ENCODE measurements around the gene PRDM8.
"Not testable (repeated sequence)": the region's sequence is repeated elsewhere in the genome, so short reads cannot be mapped to it uniquely, and the experiment has no call there.

Gene PRDM8

DNA sequence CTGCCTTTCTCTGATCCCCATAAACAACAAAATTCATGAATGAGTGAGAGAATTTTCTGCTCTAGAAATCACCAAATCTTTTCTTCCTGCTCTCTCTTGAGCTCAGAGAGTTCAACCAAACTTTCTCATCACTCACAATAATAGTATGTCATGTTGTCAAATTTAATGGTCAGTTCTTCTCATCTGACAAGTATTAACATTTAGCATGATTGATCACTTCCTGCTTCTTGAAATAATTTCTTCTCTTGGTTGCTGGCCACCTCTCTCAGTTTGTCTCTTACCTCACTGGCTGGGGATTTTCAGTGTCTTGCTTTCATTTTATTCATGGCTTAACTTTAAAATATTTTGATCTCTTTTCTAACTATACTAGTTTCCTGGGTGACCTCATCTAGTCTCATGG lies 43.7 kb downstream of the PRDM8 start:
- H3K4me1 ChIP-seq (ENCODE audit: insufficient read depth, insufficient read length) = no peaks in the 10 kb centered on the region
- DNase-seq (ENCODE audit: low read depth, low spot score) = no peak
- no peak overlapping the region for H3K4me3 ChIP-seq (ENCODE audit: insufficient read length, low read depth)
- no peak overlapping the region for H3K9ac ChIP-seq (ENCODE audit: insufficient read length, low read depth)
- H3K27me3 ChIP-seq (ENCODE audit: insufficient read depth, insufficient read length) = no peaks in the 10 kb centered on the region
- H3K36me3 ChIP-seq (ENCODE audit: insufficient read depth, insufficient read length, low read length) = no peaks in the 10 kb centered on the region
- TF ChIP-seq SUZ12 (IDR thresholded peaks at IDR 0.05; ENCODE audit: extremely low read depth, insufficient read depth, insufficient read length) (no peak), YY1 (IDR thresholded peaks at IDR 0.05; ENCODE audit: insufficient read depth, insufficient read length) (no peak), ZNF274 (IDR thresholded peaks at IDR 0.05; ENCODE audit: low read depth, low read length) (no peak)
- no peaks in the 10 kb centered on the region for H3K9me3 ChIP-seq (ENCODE audit: insufficient read depth, low read length)

GRCh38 chr4:80243274-80244018 lies 46.1 kb downstream of the PRDM8 start:
- Histone ChIP-seq H3K4me3 (ENCODE audit: insufficient read length, low read depth) (no peak overlapping the region), H3K4me1 (ENCODE audit: insufficient read depth, insufficient read length) (no peaks in the 10 kb centered on the region), H3K9ac (ENCODE audit: insufficient read length, low read depth) (no peak overlapping the region), H3K36me3 (ENCODE audit: insufficient read depth, insufficient read length, low read length) (no peaks in the 10 kb centered on the region), H3K9me3 (ENCODE audit: insufficient read depth, low read length) (no peaks in the 10 kb centered on the region), H3K27me3 (ENCODE audit: insufficient read depth, insufficient read length) (no peaks in the 10 kb centered on the region)
- TF ChIP-seq SUZ12 (IDR thresholded peaks at IDR 0.05; ENCODE audit: extremely low read depth, insufficient read depth, insufficient read length) = no peak
- DNase-seq (ENCODE audit: low read depth, low spot score) = no peak

DNA sequence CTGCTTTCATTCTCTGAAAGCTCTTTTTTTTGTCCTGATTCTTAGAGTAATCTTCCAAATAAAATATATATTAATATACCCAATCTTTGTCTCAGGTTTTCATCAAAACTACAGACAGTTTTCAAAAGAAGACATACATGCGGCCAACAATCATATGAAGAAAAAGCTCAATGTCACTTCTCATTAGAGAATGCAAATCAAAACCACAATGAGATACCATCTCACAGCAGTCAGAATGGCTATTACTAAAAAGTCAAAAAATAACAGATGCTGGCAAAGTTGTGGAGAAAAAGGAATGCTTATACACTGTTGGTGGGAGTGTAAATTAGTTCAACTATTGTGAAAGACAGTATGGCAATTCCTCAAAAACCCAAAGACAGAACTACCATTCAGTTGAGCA lies 50.2 kb downstream of the PRDM8 start:
- H3K9ac ChIP-seq (ENCODE audit: insufficient read length, low read depth); H3K4me3 ChIP-seq (ENCODE audit: insufficient read length, low read depth); DNase-seq (ENCODE audit: low read depth, low spot score); H3K4me1 ChIP-seq (ENCODE audit: insufficient read depth, insufficient read length); H3K36me3 ChIP-seq (ENCODE audit: insufficient read depth, insufficient read length, low read length); H3K9me3 ChIP-seq (ENCODE audit: insufficient read depth, low read length); H3K27me3 ChIP-seq (ENCODE audit: insufficient read depth, insufficient read length): not testable (repeated sequence)

- no peaks in the 10 kb centered on the region for H3K36me3 ChIP-seq (ENCODE audit: insufficient read depth, insufficient read length, low read length)
- no peak for DNase-seq (ENCODE audit: low read depth, low spot score)
- TF ChIP-seq SUZ12 (IDR thresholded peaks at IDR 0.05; ENCODE audit: extremely low read depth, insufficient read depth, insufficient read length) (no peak), YY1 (IDR thresholded peaks at IDR 0.05; ENCODE audit: insufficient read depth, insufficient read length) (no peak), ZNF274 (IDR thresholded peaks at IDR 0.05; ENCODE audit: low read depth, low read length) (no peak)
- H3K27me3 ChIP-seq (ENCODE audit: insufficient read depth, insufficient read length) = no peaks in the 10 kb centered on the region
- H3K4me3 ChIP-seq (ENCODE audit: insufficient read length, low read depth) = no peak overlapping the region
- H3K4me1 ChIP-seq (ENCODE audit: insufficient read depth, insufficient read length) = no peaks in the 10 kb centered on the region
- no peaks in the 10 kb centered on the region for H3K9me3 ChIP-seq (ENCODE audit: insufficient read depth, low read length)
- no peak overlapping the region for H3K9ac ChIP-seq (ENCODE audit: insufficient read length, low read depth)
These were observed 51.8 kb downstream of the PRDM8 start for GRCh38 chr4:80249144-80249543.

DNA sequence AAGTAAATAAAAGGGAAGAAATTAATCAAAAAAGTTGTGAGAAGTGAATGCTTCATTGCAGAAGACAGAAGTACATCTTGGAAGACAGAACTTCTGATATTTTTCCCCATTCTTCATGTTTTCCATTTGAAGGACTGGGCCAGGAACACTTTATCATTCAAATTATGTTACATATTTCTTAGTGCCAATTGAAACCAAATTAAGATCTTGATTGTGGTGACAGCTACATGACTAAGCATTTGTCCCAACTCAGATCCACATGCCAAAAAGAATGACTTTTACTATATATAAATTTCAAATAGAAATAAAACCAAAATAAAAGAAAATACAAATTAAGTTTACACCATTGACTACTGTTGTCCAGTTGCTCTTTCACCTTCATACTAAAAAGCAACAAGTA lies 55.1 kb downstream of the PRDM8 start:
- H3K4me3 ChIP-seq (ENCODE audit: insufficient read length, low read depth) = no peak overlapping the region
- H3K9ac ChIP-seq (ENCODE audit: insufficient read length, low read depth) = no peak overlapping the region
- H3K27me3 ChIP-seq (ENCODE audit: insufficient read depth, insufficient read length) = no peaks in the 10 kb centered on the region
- no peak for DNase-seq (ENCODE audit: low read depth, low spot score)
- no peak for TF ChIP-seq YY1 (IDR thresholded peaks at IDR 0.05; ENCODE audit: insufficient read depth, insufficient read length)
- no peak for TF ChIP-seq SUZ12 (IDR thresholded peaks at IDR 0.05; ENCODE audit: extremely low read depth, insufficient read depth, insufficient read length)
- TF ChIP-seq ZNF274 (IDR thresholded peaks at IDR 0.05; ENCODE audit: low read depth, low read length) = no peak
- H3K9me3 ChIP-seq (ENCODE audit: insufficient read depth, low read length) = no peaks in the 10 kb centered on the region
- no peaks in the 10 kb centered on the region for H3K36me3 ChIP-seq (ENCODE audit: insufficient read depth, insufficient read length, low read length)
- no peaks in the 10 kb centered on the region for H3K4me1 ChIP-seq (ENCODE audit: insufficient read depth, insufficient read length)

GRCh38 chr4:80252953-80253352 lies 55.6 kb downstream of the PRDM8 start:
- no peak for TF ChIP-seq ZNF274 (IDR thresholded peaks at IDR 0.05; ENCODE audit: low read depth, low read length)
- no peak for TF ChIP-seq SUZ12 (IDR thresholded peaks at IDR 0.05; ENCODE audit: extremely low read depth, insufficient read depth, insufficient read length)
- TF ChIP-seq YY1 (IDR thresholded peaks at IDR 0.05; ENCODE audit: insufficient read depth, insufficient read length) = no peak
- DNase-seq (ENCODE audit: low read depth, low spot score) = no peak
- H3K4me1 ChIP-seq (ENCODE audit: insufficient read depth, insufficient read length) = no peaks in the 10 kb centered on the region
- no peak overlapping the region for H3K4me3 ChIP-seq (ENCODE audit: insufficient read length, low read depth)
- no peaks in the 10 kb centered on the region for H3K9me3 ChIP-seq (ENCODE audit: insufficient read depth, low read length)
- H3K9ac ChIP-seq (ENCODE audit: insufficient read length, low read depth) = no peak overlapping the region
- H3K36me3 ChIP-seq (ENCODE audit: insufficient read depth, insufficient read length, low read length) = no peaks in the 10 kb centered on the region
- H3K27me3 ChIP-seq (ENCODE audit: insufficient read depth, insufficient read length) = no peaks in the 10 kb centered on the region

DNA sequence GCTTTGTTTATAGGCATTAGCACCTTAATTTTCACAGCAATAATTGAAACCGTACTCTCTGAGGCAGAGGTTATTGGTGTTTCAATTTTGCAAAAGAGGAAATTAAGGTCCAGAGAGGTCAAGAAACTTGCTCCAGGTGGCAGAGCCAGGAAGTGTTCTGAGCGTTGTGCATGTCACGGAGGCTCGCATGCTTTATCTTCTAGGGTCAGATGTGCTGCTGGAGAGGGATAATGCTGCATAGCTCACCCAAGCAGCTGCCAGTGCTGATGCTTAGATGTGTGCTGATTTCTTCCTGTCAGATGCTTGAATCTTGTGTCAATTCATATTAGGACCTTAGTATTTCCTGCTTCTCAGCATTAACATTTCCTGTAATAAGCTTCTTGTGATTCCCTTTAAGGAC lies 56.2 kb downstream of the PRDM8 start:
- no peaks in the 10 kb centered on the region for H3K4me1 ChIP-seq (ENCODE audit: insufficient read depth, insufficient read length)
- H3K27me3 ChIP-seq (ENCODE audit: insufficient read depth, insufficient read length) = no peaks in the 10 kb centered on the region
- TF ChIP-seq SUZ12 (IDR thresholded peaks at IDR 0.05; ENCODE audit: extremely low read depth, insufficient read depth, insufficient read length) (no peak), ZNF274 (IDR thresholded peaks at IDR 0.05; ENCODE audit: low read depth, low read length) (no peak), YY1 (IDR thresholded peaks at IDR 0.05; ENCODE audit: insufficient read depth, insufficient read length) (no peak)
- no peaks in the 10 kb centered on the region for H3K9me3 ChIP-seq (ENCODE audit: insufficient read depth, low read length)
- no peak overlapping the region for H3K4me3 ChIP-seq (ENCODE audit: insufficient read length, low read depth)
- DNase-seq (ENCODE audit: low read depth, low spot score) = no peak
- no peak overlapping the region for H3K9ac ChIP-seq (ENCODE audit: insufficient read length, low read depth)
- no peaks in the 10 kb centered on the region for H3K36me3 ChIP-seq (ENCODE audit: insufficient read depth, insufficient read length, low read length)

All from NT2/D1 (cell line).